MCF 10A (cell line): ENCODE measurements around the gene NANOS2. TPM values are rescaled to one million over a fixed set of nuclear protein-coding genes. Genes with fewer than 3 reads are reported as not detected.
A peak's percentile ranks its signal among the peaks of the same experiment; 100 is the strongest.

Experiments
- BruUV-seq: library from RNA; stranded (reverse); fragments of 400-500 nt; replicated peaks from 2 replicates; lab custom pipeline; 2021; lab: Mats Ljungman, UMichigan
- CTCF ChIA-PET: fragments of 300-600 bp; sonication (Branson Sonifier 250); formaldehyde crosslinking; extraction: SDS; loops from one replicate; lab custom pipeline; 2021; ENCODE audit warnings: antibody characterized with exemption, inconsistent platforms; lab: Yijun Ruan, JAX
- POLR2A ChIA-PET: fragments of 300-600, 350-650 bp; sonication (Branson Sonifier 250); formaldehyde crosslinking; extraction: SDS; loops from one replicate; lab custom pipeline; 2020; ENCODE audit warnings: antibody characterized with exemption, inconsistent platforms; lab: Yijun Ruan, JAX
- DNase-seq: peaks from one replicate; pipeline ENCODE4 v3.0.0-alpha.2; 2018; ENCODE audit not compliant: unreplicated experiment
- H3K27ac Mint-ChIP-seq: one replicate; pipeline ENCODE4 v1.8.0; 2022; ENCODE audit warnings: mild to moderate bottlenecking, low read depth, mixed read lengths; ENCODE audit not compliant: unreplicated experiment
- H3K27me3 Mint-ChIP-seq: one replicate; pipeline ENCODE4 v1.8.0; 2022; ENCODE audit warnings: mixed read lengths; ENCODE audit not compliant: insufficient read depth, unreplicated experiment
- H3K36me3 Mint-ChIP-seq: one replicate; pipeline ENCODE4 v1.8.0; 2022; ENCODE audit warnings: mild to moderate bottlenecking, moderate library complexity, mixed read lengths; ENCODE audit not compliant: insufficient read depth, unreplicated experiment
- H3K4me1 Mint-ChIP-seq: one replicate; pipeline ENCODE4 v1.8.0; 2022; ENCODE audit warnings: mixed read lengths; ENCODE audit not compliant: insufficient read depth, unreplicated experiment
- H3K4me3 Mint-ChIP-seq: one replicate; pipeline ENCODE4 v1.8.0; 2022; ENCODE audit warnings: mild to moderate bottlenecking, moderate library complexity, mixed read lengths; ENCODE audit not compliant: unreplicated experiment
- H3K9me3 Mint-ChIP-seq: one replicate; pipeline ENCODE4 v1.8.0; 2022; ENCODE audit warnings: mixed read lengths; ENCODE audit not compliant: unreplicated experiment
- intact Hi-C: fragments of 100-400 bp; cut with micrococcal nuclease; formaldehyde crosslinking; loops from 2 replicates; pipeline ENCODE4 v1.14.1; 2022
- total RNA-seq: library from RNA; stranded (reverse); gene quantifications from 2 replicates; pipeline ENCODE4 v1.2.3, GENCODE V29; 2022
- TF ChIP-seq, protein P1 (sequence below): fragments of 200-600 bp; IDR thresholded peaks from one replicate; pipeline ENCODE4 v1.8.0; 2022; ENCODE audit warnings: antibody characterized with exemption, mild to moderate bottlenecking; ENCODE audit not compliant: unreplicated experiment

The NANOS2 gene
- total RNA-seq, 1 experiment from 2014 or later = not detected

DNA sequence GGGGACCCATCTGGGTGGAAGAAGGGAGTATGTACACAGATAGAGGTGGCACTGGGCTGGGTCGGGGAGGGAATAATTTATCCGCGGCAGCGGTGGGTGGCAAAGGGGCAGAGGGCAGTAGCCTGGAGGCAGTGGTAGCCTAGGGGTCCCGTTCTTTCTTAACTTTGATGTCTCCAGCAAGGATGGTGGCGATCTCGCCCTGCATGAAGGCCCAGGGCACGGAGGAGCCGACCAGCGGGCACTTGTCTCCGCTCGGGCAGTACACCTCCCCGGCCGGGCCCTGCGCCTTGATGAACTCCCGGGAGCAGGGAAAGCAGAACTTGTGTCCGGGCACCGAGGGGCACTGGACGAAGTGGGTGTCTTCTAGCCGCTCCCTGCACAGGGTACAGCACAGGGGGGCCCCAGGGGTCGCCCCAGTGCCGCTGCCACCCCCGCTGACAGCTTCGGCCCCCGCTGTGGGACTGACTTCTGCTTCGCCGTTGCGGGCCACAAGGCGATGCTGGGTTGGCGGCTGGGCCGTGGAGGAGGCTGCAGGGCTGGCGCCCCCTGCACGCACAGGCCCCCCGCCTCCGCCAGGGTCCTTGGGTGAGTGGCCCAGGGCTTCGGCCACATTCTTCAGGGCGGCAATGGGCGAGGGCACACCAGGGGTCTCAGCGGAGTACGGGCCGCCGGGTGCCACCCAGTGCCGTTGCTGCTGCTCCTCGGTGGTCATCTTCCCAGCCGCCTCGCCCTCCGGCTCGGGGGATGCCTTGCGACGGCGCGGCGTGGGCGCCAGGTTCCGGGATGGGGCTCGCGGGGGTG is 30.5 kb downstream of the NANOS2 start:
- no TSS peak for BruUV-seq
- CTCF ChIA-PET = interaction anchor here (0.7 to 1.7 kb wide), 4 partner anchors 10 to 758 kb away, joined by 3 to 9 read pairs (median 3); no protein-coding TSS in a partner anchor

DNA sequence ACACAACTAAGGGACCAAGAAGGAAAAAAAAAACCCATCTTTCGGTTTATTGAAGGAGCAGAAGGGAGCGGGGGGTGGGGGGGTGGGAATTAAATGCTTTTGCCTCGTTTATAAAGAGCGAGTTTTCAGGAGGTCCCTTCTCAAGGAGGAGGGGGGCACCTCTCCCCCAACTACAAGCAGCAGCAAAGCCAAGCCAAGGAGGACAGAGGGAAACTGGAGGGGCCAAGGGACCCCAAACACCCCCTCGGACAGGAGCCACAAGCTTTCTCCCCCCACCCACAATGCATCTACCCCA is 31.0 kb downstream of the NANOS2 start:
- Mint-ChIP-seq H3K9me3 (no peaks in the 10 kb centered on the region), H3K36me3 (peaks cover 18% of the 10 kb centered on the region), H3K4me1 (peaks cover 10% of the 10 kb centered on the region), H3K27ac (no peak overlapping the region), H3K27me3 (peaks cover 6% of the 10 kb centered on the region), H3K4me3 (peak overlapping the region; percentile 69)
- TF ChIP-seq, protein P1, sequence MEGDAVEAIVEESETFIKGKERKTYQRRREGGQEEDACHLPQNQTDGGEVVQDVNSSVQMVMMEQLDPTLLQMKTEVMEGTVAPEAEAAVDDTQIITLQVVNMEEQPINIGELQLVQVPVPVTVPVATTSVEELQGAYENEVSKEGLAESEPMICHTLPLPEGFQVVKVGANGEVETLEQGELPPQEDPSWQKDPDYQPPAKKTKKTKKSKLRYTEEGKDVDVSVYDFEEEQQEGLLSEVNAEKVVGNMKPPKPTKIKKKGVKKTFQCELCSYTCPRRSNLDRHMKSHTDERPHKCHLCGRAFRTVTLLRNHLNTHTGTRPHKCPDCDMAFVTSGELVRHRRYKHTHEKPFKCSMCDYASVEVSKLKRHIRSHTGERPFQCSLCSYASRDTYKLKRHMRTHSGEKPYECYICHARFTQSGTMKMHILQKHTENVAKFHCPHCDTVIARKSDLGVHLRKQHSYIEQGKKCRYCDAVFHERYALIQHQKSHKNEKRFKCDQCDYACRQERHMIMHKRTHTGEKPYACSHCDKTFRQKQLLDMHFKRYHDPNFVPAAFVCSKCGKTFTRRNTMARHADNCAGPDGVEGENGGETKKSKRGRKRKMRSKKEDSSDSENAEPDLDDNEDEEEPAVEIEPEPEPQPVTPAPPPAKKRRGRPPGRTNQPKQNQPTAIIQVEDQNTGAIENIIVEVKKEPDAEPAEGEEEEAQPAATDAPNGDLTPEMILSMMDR = no peak
- ChIA-PET POLR2A (interaction anchor here (0.6 kb wide), 1 partner anchor 278 kb away, joined by 3 read pairs; no protein-coding TSS in a partner anchor), CTCF (interaction anchor here (0.7 to 1.7 kb wide), 3 partner anchors 11 to 40 kb away, joined by 3 to 9 read pairs (median 3); no protein-coding TSS in a partner anchor)
- BruUV-seq = no TSS peak
- intact Hi-C loops = loop anchor here (1.0 to 10.0 kb wide), 3 partner anchors 66 to 113 kb away; partner anchors contain the start of gene CCDC61
- no peak for DNase-seq

More for the DNA sequence above, 30.5 kb downstream of the NANOS2 start:
- peak overlapping the region; percentile 69 for H3K4me3 Mint-ChIP-seq
- peaks cover 18% of the 10 kb centered on the region for H3K36me3 Mint-ChIP-seq
- no peaks in the 10 kb centered on the region for H3K9me3 Mint-ChIP-seq
- TF ChIP-seq, protein P1 = no peak
- H3K27me3 Mint-ChIP-seq = peaks cover under 1% of the 10 kb centered on the region
- POLR2A ChIA-PET = interaction anchor here (0.6 to 4.0 kb wide), 2 partner anchors 21 to 278 kb away, joined by 3 to 34 read pairs; partner anchors contain the start of gene SYMPK
- H3K27ac Mint-ChIP-seq = no peak overlapping the region
- DNase-seq = no peak
- peaks cover 10% of the 10 kb centered on the region for H3K4me1 Mint-ChIP-seq
- intact Hi-C loops = loop anchor here (1.0 to 10.0 kb wide), 3 partner anchors 67 to 113 kb away; partner anchors contain the start of gene CCDC61

DNA sequence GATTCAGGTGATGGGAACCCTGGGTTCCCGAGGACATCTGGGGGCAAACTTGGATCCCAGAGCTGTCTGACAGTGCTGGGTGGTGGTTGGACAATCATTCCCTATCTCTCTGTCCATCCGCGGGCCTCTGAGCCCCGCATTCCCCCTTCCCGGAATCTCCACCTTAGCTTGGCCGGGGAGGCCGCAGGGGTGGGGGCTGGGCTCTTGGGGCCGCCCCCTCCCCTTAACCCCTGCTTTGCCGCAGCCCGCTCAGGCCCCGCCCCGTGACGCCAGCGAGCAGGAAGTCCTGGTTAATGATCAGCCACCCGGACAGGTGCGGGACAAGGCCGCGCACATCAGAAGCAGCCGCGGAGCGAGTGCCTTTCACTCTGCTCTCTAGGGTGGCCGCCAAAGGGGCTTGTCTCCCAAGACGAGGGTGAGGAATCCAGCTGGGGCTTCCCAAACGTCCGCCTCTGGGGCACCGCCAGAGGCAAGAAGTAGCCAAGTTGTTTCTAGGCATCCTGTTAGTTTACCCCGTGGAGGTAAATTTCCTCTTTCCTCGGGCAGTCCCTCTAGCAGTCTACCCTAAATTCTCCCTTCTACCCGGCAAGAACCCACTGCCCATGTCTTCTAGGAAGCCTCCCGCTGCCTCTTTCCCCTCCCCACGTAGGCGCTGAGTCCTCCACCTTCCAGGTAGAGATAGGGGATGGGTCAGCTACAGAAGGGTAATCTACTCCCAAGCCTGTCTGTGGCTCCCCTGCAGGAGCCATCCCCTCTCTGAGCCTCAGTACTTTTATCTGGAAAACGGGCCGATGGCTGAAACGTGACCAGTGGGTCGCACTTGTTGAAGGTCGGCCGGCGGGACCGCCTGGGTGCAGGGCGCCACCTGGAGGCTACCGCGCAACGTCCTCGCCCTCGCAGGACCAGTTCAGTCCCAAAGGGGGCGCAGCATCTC is 31.7 kb downstream of the NANOS2 start:
- CTCF ChIA-PET = interaction anchor here (0.5 to 1.7 kb wide), 18 partner anchors 12 to 1805 kb away, joined by 3 to 9 read pairs (median 3); partner anchors contain the start of genes DMWD, FOXA3, MYPOP and SIX5
- peak; percentile 83 for DNase-seq
- H3K9me3 Mint-ChIP-seq = no peaks in the 10 kb centered on the region
- TF ChIP-seq, protein P1 = peak; percentile 98
- H3K27ac Mint-ChIP-seq = no peak overlapping the region
- H3K4me1 Mint-ChIP-seq = peaks cover 10% of the 10 kb centered on the region
- H3K36me3 Mint-ChIP-seq = peaks cover 18% of the 10 kb centered on the region
- H3K27me3 Mint-ChIP-seq = peaks cover 12% of the 10 kb centered on the region
- intact Hi-C loops = loop anchor here (1.0 to 10.0 kb wide), 3 partner anchors 66 to 112 kb away; partner anchors contain the start of gene CCDC61
- BruUV-seq = no TSS peak
- peak overlapping the region; percentile 69 for H3K4me3 Mint-ChIP-seq
- POLR2A ChIA-PET = interaction anchor here (3.4 kb wide), 1 partner anchor 19 kb away, joined by 12 read pairs; the partner anchor contains the start of genes FOXA3 and SYMPK
